ENCODE data around the gene SEMA6B. TPM values are rescaled to one million over a fixed set of nuclear protein-coding genes. Genes with fewer than 3 reads are reported as not detected.

The SEMA6B gene
- polyA plus RNA-seq, 1 of the 3 experiments (the other 2 are of a cell fraction), result 3.7 TPM

- Histone ChIP-seq H2AFZ (ENCODE audit: low read depth) (no peak overlapping the region), H3K27ac (ENCODE audit: low read depth in 2 of 2, low read length in 1 of 2) (no peak overlapping the region), H3K4me1 (ENCODE audit: control insufficient read depth in 1 of 2, insufficient read depth in 2 of 2, low read depth in 1 of 2, low read length in 1 of 2) (peaks cover 0 to 8% of the 10 kb centered on the region in 2 experiments; a peak in 1 of 4 replicates), H3K9me2 (no peaks in the 10 kb centered on the region), H3K4me2 (no peak overlapping the region), H3K9me3 (no peaks in the 10 kb centered on the region), H4K20me1 (ENCODE audit: insufficient read depth) (no peaks in the 10 kb centered on the region), H3K27me3 (ENCODE audit: insufficient read depth) (peaks cover 6% of the 10 kb centered on the region), H3K36me3 (replicated peaks in 1 of 2; ENCODE audit: control insufficient read depth in 1 of 2, insufficient read depth in 2 of 2, low read length in 1 of 2) (no peaks in the 10 kb centered on the region), H3K79me2 (ENCODE audit: insufficient read depth) (no peaks in the 10 kb centered on the region), H3K4me3 (ENCODE audit: low read depth in 2 of 2, low read length in 1 of 2) (no peak overlapping the region), H3F3A (replicated peaks; ENCODE audit: insufficient read depth) (peaks cover 7% of the 10 kb centered on the region), H3K9ac (no peak overlapping the region)
- ChIA-PET POLR2A (no interaction called here), CTCF (no interaction called here)
- TF ChIP-seq EP300 (IDR thresholded peaks at IDR 0.05; ENCODE audit: borderline replicate concordance in 1 of 2, low read depth in 1 of 2, low read length in 1 of 2) (no peak), ELF1 (IDR thresholded peaks at IDR 0.05) (no peak), GABPA (IDR thresholded peaks at IDR 0.05; ENCODE audit: low read depth) (no peak), YY1 (IDR thresholded peaks at IDR 0.05; ENCODE audit: low read depth) (no peak), CHD2 (IDR thresholded peaks at IDR 0.05; ENCODE audit: low read length, partially characterized antibody) (no peak)
- TF ChIP-seq, protein P1, sequence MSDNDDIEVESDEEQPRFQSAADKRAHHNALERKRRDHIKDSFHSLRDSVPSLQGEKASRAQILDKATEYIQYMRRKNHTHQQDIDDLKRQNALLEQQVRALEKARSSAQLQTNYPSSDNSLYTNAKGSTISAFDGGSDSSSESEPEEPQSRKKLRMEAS (IDR thresholded peaks at IDR 0.05; ENCODE audit: low read depth), result no peak
- no peak for DNase-seq
- WGBS (ENCODE audit: low lambda C conversion rate), result 66% methylated on average over 18 of the region's 18 CpGs
Measured at GRCh38 chr19:4552525-4552819, 7.0 kb downstream of the SEMA6B start.

DNA sequence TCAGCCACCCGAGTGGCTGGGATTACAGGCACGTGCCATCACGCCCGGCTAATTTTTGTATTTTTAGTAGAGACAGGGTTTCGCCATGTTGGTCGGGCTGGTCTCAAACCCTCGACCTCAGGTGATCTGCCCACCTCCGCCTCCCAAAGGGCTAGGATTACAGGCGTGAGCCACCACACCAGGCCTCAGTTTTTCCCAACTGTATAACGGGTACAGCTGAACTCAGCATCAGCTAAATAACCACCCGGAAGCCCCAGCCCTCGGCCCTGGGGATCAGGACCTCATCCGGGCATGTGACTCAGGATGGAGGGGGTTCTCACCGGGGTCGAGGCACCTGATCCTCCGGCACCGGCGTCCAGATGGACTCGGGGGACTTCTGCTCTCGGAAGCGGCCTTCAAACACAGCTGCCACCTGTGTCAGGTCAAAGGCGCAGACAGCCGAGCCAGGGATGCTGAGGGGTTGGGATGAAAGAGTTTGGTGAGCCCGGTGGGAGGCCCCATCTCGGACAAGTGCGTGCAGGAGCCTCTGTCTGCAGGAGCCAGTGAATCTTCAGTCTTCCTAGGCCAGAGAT lies 8.9 kb downstream of the SEMA6B start:
- Histone ChIP-seq H2AFZ (ENCODE audit: low read depth) (no peak overlapping the region), H3K4me3 (ENCODE audit: low read depth in 2 of 2, low read length in 1 of 2) (no peak overlapping the region), H3F3A (replicated peaks; ENCODE audit: insufficient read depth) (peaks cover 1% of the 10 kb centered on the region), H3K79me2 (ENCODE audit: insufficient read depth) (no peaks in the 10 kb centered on the region), H3K27ac (ENCODE audit: low read depth in 2 of 2, low read length in 1 of 2) (no peak overlapping the region), H3K27me3 (ENCODE audit: insufficient read depth) (peaks cover 10% of the 10 kb centered on the region), H3K9me3 (no peaks in the 10 kb centered on the region), H3K9me2 (no peaks in the 10 kb centered on the region), H4K20me1 (ENCODE audit: insufficient read depth) (no peaks in the 10 kb centered on the region), H3K9ac (no peak overlapping the region), H3K36me3 (replicated peaks in 1 of 2; ENCODE audit: control insufficient read depth in 1 of 2, insufficient read depth in 2 of 2, low read length in 1 of 2) (no peaks in the 10 kb centered on the region), H3K4me2 (no peak overlapping the region), H3K4me1 (ENCODE audit: control insufficient read depth in 1 of 2, insufficient read depth in 2 of 2, low read depth in 1 of 2, low read length in 1 of 2) (no peaks in the 10 kb centered on the region)
- DNase-seq, result no peak
- CTCF ChIA-PET, result interaction anchor here (0.5 kb wide), 1 partner anchor 260 kb away, joined by 3 read pairs; no protein-coding TSS in a partner anchor
- 59% methylated on average over 26 of the region's 26 CpGs for WGBS (ENCODE audit: low lambda C conversion rate)
- POLR2A ChIA-PET, result no interaction called here
- TF ChIP-seq MEF2A (IDR thresholded peaks at IDR 0.05; ENCODE audit: borderline replicate concordance, low read depth), result no peak
- TF ChIP-seq, protein P2, sequence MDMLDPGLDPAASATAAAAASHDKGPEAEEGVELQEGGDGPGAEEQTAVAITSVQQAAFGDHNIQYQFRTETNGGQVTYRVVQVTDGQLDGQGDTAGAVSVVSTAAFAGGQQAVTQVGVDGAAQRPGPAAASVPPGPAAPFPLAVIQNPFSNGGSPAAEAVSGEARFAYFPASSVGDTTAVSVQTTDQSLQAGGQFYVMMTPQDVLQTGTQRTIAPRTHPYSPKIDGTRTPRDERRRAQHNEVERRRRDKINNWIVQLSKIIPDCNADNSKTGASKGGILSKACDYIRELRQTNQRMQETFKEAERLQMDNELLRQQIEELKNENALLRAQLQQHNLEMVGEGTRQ (IDR thresholded peaks at IDR 0.05; ENCODE audit: borderline replicate concordance, low read depth, low read length), result no peak

GRCh38 chr19:4550018-4550417 lies 9.5 kb downstream of the SEMA6B start:
- H3K9ac ChIP-seq, result no peak overlapping the region
- 76% methylated on average over 18 of the region's 18 CpGs for WGBS (ENCODE audit: low lambda C conversion rate)
- no peak overlapping the region for H3K4me2 ChIP-seq
- ChIA-PET POLR2A (no interaction called here), CTCF (interaction anchor here (0.5 kb wide), 1 partner anchor 261 kb away, joined by 3 read pairs; no protein-coding TSS in a partner anchor)
- H3K79me2 ChIP-seq (ENCODE audit: insufficient read depth), result no peaks in the 10 kb centered on the region
- no peaks in the 10 kb centered on the region for H3F3A ChIP-seq (replicated peaks; ENCODE audit: insufficient read depth)
- H3K4me1 ChIP-seq (ENCODE audit: control insufficient read depth in 1 of 2, insufficient read depth in 2 of 2, low read depth in 1 of 2, low read length in 1 of 2), result no peaks in the 10 kb centered on the region
- H3K4me3 ChIP-seq (ENCODE audit: low read depth in 2 of 2, low read length in 1 of 2), result no peak overlapping the region
- no peaks in the 10 kb centered on the region for H3K36me3 ChIP-seq (replicated peaks in 1 of 2; ENCODE audit: control insufficient read depth in 1 of 2, insufficient read depth in 2 of 2, low read length in 1 of 2)
- H3K9me3 ChIP-seq, result no peaks in the 10 kb centered on the region
- H2AFZ ChIP-seq (ENCODE audit: low read depth), result no peak overlapping the region
- H3K27ac ChIP-seq (ENCODE audit: low read depth in 2 of 2, low read length in 1 of 2), result no peak overlapping the region
- H3K9me2 ChIP-seq, result no peaks in the 10 kb centered on the region
- peaks cover 10% of the 10 kb centered on the region for H3K27me3 ChIP-seq (ENCODE audit: insufficient read depth)
- H4K20me1 ChIP-seq (ENCODE audit: insufficient read depth), result no peaks in the 10 kb centered on the region
- DNase-seq, result no peak
- TF ChIP-seq, protein P1 (IDR thresholded peaks at IDR 0.05; ENCODE audit: low read depth), result no peak
- TF ChIP-seq CTCF (IDR thresholded peaks at IDR 0.05), result no peak
- TF ChIP-seq TAF1 (IDR thresholded peaks at IDR 0.05; ENCODE audit: borderline replicate concordance, low read depth, low read length), result no peak
- TF ChIP-seq, protein P3, sequence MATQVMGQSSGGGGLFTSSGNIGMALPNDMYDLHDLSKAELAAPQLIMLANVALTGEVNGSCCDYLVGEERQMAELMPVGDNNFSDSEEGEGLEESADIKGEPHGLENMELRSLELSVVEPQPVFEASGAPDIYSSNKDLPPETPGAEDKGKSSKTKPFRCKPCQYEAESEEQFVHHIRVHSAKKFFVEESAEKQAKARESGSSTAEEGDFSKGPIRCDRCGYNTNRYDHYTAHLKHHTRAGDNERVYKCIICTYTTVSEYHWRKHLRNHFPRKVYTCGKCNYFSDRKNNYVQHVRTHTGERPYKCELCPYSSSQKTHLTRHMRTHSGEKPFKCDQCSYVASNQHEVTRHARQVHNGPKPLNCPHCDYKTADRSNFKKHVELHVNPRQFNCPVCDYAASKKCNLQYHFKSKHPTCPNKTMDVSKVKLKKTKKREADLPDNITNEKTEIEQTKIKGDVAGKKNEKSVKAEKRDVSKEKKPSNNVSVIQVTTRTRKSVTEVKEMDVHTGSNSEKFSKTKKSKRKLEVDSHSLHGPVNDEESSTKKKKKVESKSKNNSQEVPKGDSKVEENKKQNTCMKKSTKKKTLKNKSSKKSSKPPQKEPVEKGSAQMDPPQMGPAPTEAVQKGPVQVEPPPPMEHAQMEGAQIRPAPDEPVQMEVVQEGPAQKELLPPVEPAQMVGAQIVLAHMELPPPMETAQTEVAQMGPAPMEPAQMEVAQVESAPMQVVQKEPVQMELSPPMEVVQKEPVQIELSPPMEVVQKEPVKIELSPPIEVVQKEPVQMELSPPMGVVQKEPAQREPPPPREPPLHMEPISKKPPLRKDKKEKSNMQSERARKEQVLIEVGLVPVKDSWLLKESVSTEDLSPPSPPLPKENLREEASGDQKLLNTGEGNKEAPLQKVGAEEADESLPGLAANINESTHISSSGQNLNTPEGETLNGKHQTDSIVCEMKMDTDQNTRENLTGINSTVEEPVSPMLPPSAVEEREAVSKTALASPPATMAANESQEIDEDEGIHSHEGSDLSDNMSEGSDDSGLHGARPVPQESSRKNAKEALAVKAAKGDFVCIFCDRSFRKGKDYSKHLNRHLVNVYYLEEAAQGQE (IDR thresholded peaks at IDR 0.05; ENCODE audit: low read depth, low read length), result no peak
- no peak for TF ChIP-seq SMC3 (IDR thresholded peaks at IDR 0.05; ENCODE audit: low read depth, low read length)
- no peak for TF ChIP-seq MEF2A (IDR thresholded peaks at IDR 0.05; ENCODE audit: borderline replicate concordance, low read depth)
